Testis (tissue), 2 donors: Measurements from ENCODE around the gene ANTKMT.

Experiments used
- POLR2A ChIP-seq: fragments of 450-650 bp; IDR thresholded peaks from one replicate; pipeline ENCODE4 v1.6.1; 2017; ENCODE audit warnings: antibody characterized with exemption, mild to moderate bottlenecking, moderate library complexity
- TF ChIP-seq, protein P1 (sequence below), 3 experiments: fragments of 450-650 bp in 2 of 3; fragments of 200-600 bp in 1 of 3; sonication (generic) in 1 of 3; IDR thresholded peaks; one replicate each; pipeline ENCODE4 v1.5.1; 2016 to 2019; ENCODE audit warnings: antibody characterized with exemption in 3 of 3, mild to moderate bottlenecking in 2 of 3, moderate library complexity in 1 of 3

GRCh38 chr16:694863-695354, 26.0 kb upstream of the ANTKMT start:
- TF ChIP-seq, protein P1, sequence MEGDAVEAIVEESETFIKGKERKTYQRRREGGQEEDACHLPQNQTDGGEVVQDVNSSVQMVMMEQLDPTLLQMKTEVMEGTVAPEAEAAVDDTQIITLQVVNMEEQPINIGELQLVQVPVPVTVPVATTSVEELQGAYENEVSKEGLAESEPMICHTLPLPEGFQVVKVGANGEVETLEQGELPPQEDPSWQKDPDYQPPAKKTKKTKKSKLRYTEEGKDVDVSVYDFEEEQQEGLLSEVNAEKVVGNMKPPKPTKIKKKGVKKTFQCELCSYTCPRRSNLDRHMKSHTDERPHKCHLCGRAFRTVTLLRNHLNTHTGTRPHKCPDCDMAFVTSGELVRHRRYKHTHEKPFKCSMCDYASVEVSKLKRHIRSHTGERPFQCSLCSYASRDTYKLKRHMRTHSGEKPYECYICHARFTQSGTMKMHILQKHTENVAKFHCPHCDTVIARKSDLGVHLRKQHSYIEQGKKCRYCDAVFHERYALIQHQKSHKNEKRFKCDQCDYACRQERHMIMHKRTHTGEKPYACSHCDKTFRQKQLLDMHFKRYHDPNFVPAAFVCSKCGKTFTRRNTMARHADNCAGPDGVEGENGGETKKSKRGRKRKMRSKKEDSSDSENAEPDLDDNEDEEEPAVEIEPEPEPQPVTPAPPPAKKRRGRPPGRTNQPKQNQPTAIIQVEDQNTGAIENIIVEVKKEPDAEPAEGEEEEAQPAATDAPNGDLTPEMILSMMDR (IDR thresholded peaks at IDR 0.05), result no peak
- no peak for TF ChIP-seq POLR2A
